Stimulated activated effector memory CD8-positive, alpha-beta T cell treated with anti-CD3 and anti-CD28 coated beads, Interleukin-12 subunit alpha, Interleukin-12 subunit beta, amount 100 ng/mL, for 72 hours (primary cell): ENCODE data around the gene VSIG10L2.
"Not testable (repeated sequence)": the region's sequence is repeated elsewhere in the genome, so short reads cannot be mapped to it uniquely, and the experiment has no call there.

Experiments used
- ATAC-seq: fragments of 150-1000 bp; cut with Tn5 transposase; 2 replicates; pipeline ENCODE4 v1.10.0; 2021
- DNase-seq, 2 donors: peaks; one replicate each; pipeline ENCODE4 v3.0.0; 2021 to 2022; ENCODE audit warnings: low spot score in 2 of 2
- H3K27ac Mint-ChIP-seq: one replicate; pipeline ENCODE4 v1.8.0; 2022; ENCODE audit warnings: mild to moderate bottlenecking, mixed read lengths
- H3K36me3 Mint-ChIP-seq: one replicate; pipeline ENCODE4 v1.8.0; 2022; ENCODE audit warnings: mild to moderate bottlenecking, mixed read lengths
- H3K4me1 Mint-ChIP-seq: one replicate; pipeline ENCODE4 v1.8.0; 2022; ENCODE audit warnings: mixed read lengths
- H3K4me3 Mint-ChIP-seq: one replicate; pipeline ENCODE4 v1.8.0; 2022; ENCODE audit warnings: mild to moderate bottlenecking, mixed read lengths
- H3K9me3 Mint-ChIP-seq: one replicate; pipeline ENCODE4 v1.8.0; 2022; ENCODE audit warnings: mixed read lengths

Gene VSIG10L2

GRCh38 chr11:125967515-125967914 lies 21.7 kb downstream of the VSIG10L2 start:
- no peak for ATAC-seq
- no peak overlapping the region for H3K27ac Mint-ChIP-seq
- peaks cover 5% of the 10 kb centered on the region for H3K9me3 Mint-ChIP-seq
- no peaks in the 10 kb centered on the region for H3K36me3 Mint-ChIP-seq
- H3K4me3 Mint-ChIP-seq: no peak overlapping the region
- DNase-seq: no peak
- H3K4me1 Mint-ChIP-seq: no peaks in the 10 kb centered on the region

GRCh38 chr11:125968354-125968753 lies 22.5 kb downstream of the VSIG10L2 start:
- Mint-ChIP-seq H3K36me3 (no peaks in the 10 kb centered on the region), H3K9me3 (no peaks in the 10 kb centered on the region), H3K4me1 (no peaks in the 10 kb centered on the region), H3K4me3 (no peak overlapping the region), H3K27ac (no peak overlapping the region)
- DNase-seq (no peak), ATAC-seq (no peak)

GRCh38 chr11:125971618-125972017 lies 25.8 kb downstream of the VSIG10L2 start:
- Mint-ChIP-seq H3K4me3 (no peak overlapping the region), H3K36me3 (no peaks in the 10 kb centered on the region), H3K9me3 (no peaks in the 10 kb centered on the region), H3K4me1 (no peaks in the 10 kb centered on the region), H3K27ac (no peak overlapping the region)
- ATAC-seq: no peak
- no peak for DNase-seq

- Mint-ChIP-seq H3K27ac (no peak overlapping the region), H3K36me3 (no peaks in the 10 kb centered on the region), H3K4me3 (no peak overlapping the region), H3K4me1 (no peaks in the 10 kb centered on the region), H3K9me3 (no peaks in the 10 kb centered on the region)
- ATAC-seq (no peak), DNase-seq (no peak)
Observed at GRCh38 chr11:125974284-125974683, 28.4 kb downstream of the VSIG10L2 start.

- ATAC-seq (no peak), DNase-seq (no peak)
- no peaks in the 10 kb centered on the region for H3K9me3 Mint-ChIP-seq
- no peaks in the 10 kb centered on the region for H3K4me1 Mint-ChIP-seq
- no peak overlapping the region for H3K27ac Mint-ChIP-seq
- no peak overlapping the region for H3K4me3 Mint-ChIP-seq
- no peaks in the 10 kb centered on the region for H3K36me3 Mint-ChIP-seq
Observed at GRCh38 chr11:125975634-125976033, 29.8 kb downstream of the VSIG10L2 start.

GRCh38 chr11:125976156-125976555 lies 30.3 kb downstream of the VSIG10L2 start:
- Mint-ChIP-seq H3K36me3 (no peaks in the 10 kb centered on the region), H3K27ac (no peak overlapping the region), H3K4me1 (no peaks in the 10 kb centered on the region), H3K9me3 (no peaks in the 10 kb centered on the region), H3K4me3 (no peak overlapping the region)
- no peak for DNase-seq
- ATAC-seq: no peak

- ATAC-seq (no peak), DNase-seq (no peak)
- Mint-ChIP-seq H3K4me3 (no peak overlapping the region), H3K9me3 (no peaks in the 10 kb centered on the region), H3K36me3 (no peaks in the 10 kb centered on the region), H3K27ac (no peak overlapping the region), H3K4me1 (no peaks in the 10 kb centered on the region)
Observed at GRCh38 chr11:125977333-125977732, 31.5 kb downstream of the VSIG10L2 start.

GRCh38 chr11:125978181-125978716 lies 32.4 kb downstream of the VSIG10L2 start:
- no peaks in the 10 kb centered on the region for H3K4me1 Mint-ChIP-seq
- no peaks in the 10 kb centered on the region for H3K9me3 Mint-ChIP-seq
- no peak overlapping the region for H3K27ac Mint-ChIP-seq
- H3K4me3 Mint-ChIP-seq: no peak overlapping the region
- ATAC-seq (no peak), DNase-seq (no peak)
- no peaks in the 10 kb centered on the region for H3K36me3 Mint-ChIP-seq

GRCh38 chr11:125978778-125979407 lies 33.0 kb downstream of the VSIG10L2 start:
- Mint-ChIP-seq H3K4me1 (no peaks in the 10 kb centered on the region), H3K9me3 (no peaks in the 10 kb centered on the region), H3K27ac (no peak overlapping the region), H3K36me3 (no peaks in the 10 kb centered on the region), H3K4me3 (no peak overlapping the region)
- DNase-seq (no peak), ATAC-seq (no peak)

GRCh38 chr11:125979511-125979910 lies 33.7 kb downstream of the VSIG10L2 start:
- Mint-ChIP-seq H3K27ac (no peak overlapping the region), H3K4me3 (no peak overlapping the region), H3K9me3 (no peaks in the 10 kb centered on the region), H3K4me1 (no peaks in the 10 kb centered on the region), H3K36me3 (no peaks in the 10 kb centered on the region)
- no peak for ATAC-seq
- DNase-seq: no peak

- no peaks in the 10 kb centered on the region for H3K9me3 Mint-ChIP-seq
Observed at GRCh38 chr11:125980436-125980835, 34.6 kb downstream of the VSIG10L2 start.

GRCh38 chr11:125982348-125982730 lies 36.5 kb downstream of the VSIG10L2 start:
- no peak for DNase-seq
- no peaks in the 10 kb centered on the region for H3K36me3 Mint-ChIP-seq
- no peak overlapping the region for H3K27ac Mint-ChIP-seq
- no peaks in the 10 kb centered on the region for H3K4me1 Mint-ChIP-seq
- no peak for ATAC-seq
- H3K9me3 Mint-ChIP-seq: no peaks in the 10 kb centered on the region
- no peak overlapping the region for H3K4me3 Mint-ChIP-seq

More at GRCh38 chr11:125980436-125980835, 34.6 kb downstream of the VSIG10L2 start:
- DNase-seq: no peak
- Mint-ChIP-seq H3K27ac (no peak overlapping the region), H3K36me3 (no peaks in the 10 kb centered on the region), H3K4me1 (no peaks in the 10 kb centered on the region), H3K4me3 (no peak overlapping the region)
- no peak for ATAC-seq

GRCh38 chr11:125985956-125986355 lies 40.1 kb downstream of the VSIG10L2 start:
- not testable (repeated sequence) for H3K4me1 Mint-ChIP-seq

GRCh38 chr11:125987066-125987641 lies 41.3 kb downstream of the VSIG10L2 start:
- Mint-ChIP-seq H3K9me3 (no peaks in the 10 kb centered on the region), H3K36me3 (no peaks in the 10 kb centered on the region), H3K27ac (no peak overlapping the region), H3K4me3 (no peak overlapping the region), H3K4me1 (no peaks in the 10 kb centered on the region)
- ATAC-seq (no peak), DNase-seq (no peak)

More at GRCh38 chr11:125985956-125986355, 40.1 kb downstream of the VSIG10L2 start:
- DNase-seq, H3K36me3 Mint-ChIP-seq, H3K4me3 Mint-ChIP-seq, H3K9me3 Mint-ChIP-seq, ATAC-seq, H3K27ac Mint-ChIP-seq: not testable (repeated sequence)

- H3K27ac Mint-ChIP-seq: no peak overlapping the region
- H3K36me3 Mint-ChIP-seq: no peaks in the 10 kb centered on the region
- no peaks in the 10 kb centered on the region for H3K9me3 Mint-ChIP-seq
- no peak overlapping the region for H3K4me3 Mint-ChIP-seq
- no peaks in the 10 kb centered on the region for H3K4me1 Mint-ChIP-seq
- DNase-seq (no peak), ATAC-seq (peak; percentile 69)
Observed at GRCh38 chr11:125990244-125990643, 44.4 kb downstream of the VSIG10L2 start.

GRCh38 chr11:125992893-125993292 lies 47.0 kb downstream of the VSIG10L2 start:
- ATAC-seq (no peak), DNase-seq (no peak)
- H3K36me3 Mint-ChIP-seq: no peaks in the 10 kb centered on the region
- H3K9me3 Mint-ChIP-seq: no peaks in the 10 kb centered on the region
- no peaks in the 10 kb centered on the region for H3K4me1 Mint-ChIP-seq
- H3K27ac Mint-ChIP-seq: no peak overlapping the region
- H3K4me3 Mint-ChIP-seq: no peak overlapping the region
